ENCODE data around the gene CETN1.

- TF ChIP-seq CTCF (IDR thresholded peaks at IDR 0.05; ENCODE audit: low read depth, low read length) (no peak), EZH2phosphoT487 (IDR thresholded peaks at IDR 0.05; ENCODE audit: low read depth) (no peak)
Measured at GRCh38 chr18:568731-569130, 11.4 kb upstream of the CETN1 start.
